H9 (cell line): ENCODE measurements around the gene CYBA. TPM values are rescaled to one million over a fixed set of nuclear protein-coding genes. Genes with fewer than 3 reads are reported as not detected.

Experiments
- DNase-seq: peaks from one replicate; pipeline ENCODE4 v3.0.0-alpha.2; 2017
- H2AFZ ChIP-seq: one replicate; pipeline ENCODE4 v1.6.1; 2013; ENCODE audit warnings: mild to moderate bottlenecking, low read length, control low read depth, moderate library complexity
- H2AK5ac ChIP-seq: 2 replicates; pipeline ENCODE4 v1.6.1; 2013; ENCODE audit warnings: low read length, control low read depth, mixed read lengths; ENCODE audit not compliant: insufficient read length
- H2BK120ac ChIP-seq: one replicate; pipeline ENCODE4 v1.6.1; 2013; ENCODE audit warnings: low read depth, mild to moderate bottlenecking, low read length, control low read depth, inconsistent platforms; ENCODE audit not compliant: poor library complexity, severe bottlenecking
- H2BK12ac ChIP-seq: 2 replicates; pipeline ENCODE4 v1.6.1; 2013; ENCODE audit warnings: low read length, control low read depth, mixed read lengths, low read depth; ENCODE audit not compliant: insufficient read length
- H2BK15ac ChIP-seq: 2 replicates; pipeline ENCODE4 v1.6.1; 2013; ENCODE audit warnings: low read depth, low read length, control low read depth
- H2BK20ac ChIP-seq: one replicate; pipeline ENCODE4 v1.6.1; 2013; ENCODE audit warnings: low read depth, mild to moderate bottlenecking, low read length, control low read depth, inconsistent platforms; ENCODE audit not compliant: poor library complexity, severe bottlenecking
- H2BK5ac ChIP-seq: 2 replicates; pipeline ENCODE4 v1.6.1; 2013; ENCODE audit warnings: low read length, control low read depth, mixed read lengths; ENCODE audit not compliant: insufficient read length
- H3K14ac ChIP-seq: 2 replicates; pipeline ENCODE4 v1.6.1; 2013; ENCODE audit warnings: low read length, control low read depth; ENCODE audit not compliant: insufficient read depth
- H3K18ac ChIP-seq: 2 replicates; pipeline ENCODE4 v1.6.1; 2013; ENCODE audit warnings: low read depth, mild to moderate bottlenecking, mixed read lengths, low read length, control low read depth; ENCODE audit not compliant: insufficient read length
- H3K23ac ChIP-seq: 2 replicates; pipeline ENCODE4 v1.6.1; 2013; ENCODE audit warnings: low read length, control low read depth, mixed read lengths, low read depth; ENCODE audit not compliant: insufficient read length
- H3K23me2 ChIP-seq: 2 replicates; pipeline ENCODE4 v1.6.1; 2013; ENCODE audit warnings: low read depth, mild to moderate bottlenecking, mixed read lengths, low read length, control low read depth; ENCODE audit not compliant: insufficient read length, poor library complexity, severe bottlenecking
- H3K27ac ChIP-seq: 2 replicates; pipeline ENCODE4 v1.5.1; 2013; ENCODE audit warnings: low read length, control low read depth, mixed read lengths, low read depth; ENCODE audit not compliant: insufficient read length
- H3K27me3 ChIP-seq: 2 replicates; pipeline ENCODE4 v1.6.1; 2013; ENCODE audit warnings: low read length, control low read depth, inconsistent platforms; ENCODE audit not compliant: insufficient read depth
- H3K4ac ChIP-seq: 2 replicates; pipeline ENCODE4 v1.6.1; 2013; ENCODE audit warnings: low read depth, mild to moderate bottlenecking, control low read depth, inconsistent platforms, low read length, moderate library complexity
- H3K4me1 ChIP-seq: 2 replicates; pipeline ENCODE4 v1.6.1; 2013; ENCODE audit warnings: low read length, control low read depth, inconsistent platforms; ENCODE audit not compliant: insufficient read depth
- H3K4me2 ChIP-seq: 2 replicates; pipeline ENCODE4 v1.6.1; 2013; ENCODE audit warnings: low read length, control low read depth, mixed read lengths; ENCODE audit not compliant: insufficient read length, insufficient read depth
- H3K56ac ChIP-seq: 2 replicates; pipeline ENCODE4 v1.6.1; 2013; ENCODE audit warnings: low read depth, mild to moderate bottlenecking, mixed read lengths, low read length, control low read depth; ENCODE audit not compliant: insufficient read length
- H3K79me1 ChIP-seq: 2 replicates; pipeline ENCODE4 v1.6.1; 2013; ENCODE audit warnings: low read depth, mild to moderate bottlenecking, moderate library complexity, low read length, control low read depth, inconsistent platforms; ENCODE audit not compliant: insufficient read depth, poor library complexity, severe bottlenecking
- H3K79me2 ChIP-seq: 2 replicates; pipeline ENCODE4 v1.6.1; 2013; ENCODE audit warnings: low read length, control low read depth, inconsistent platforms; ENCODE audit not compliant: insufficient read depth
- H3K9ac ChIP-seq: 2 replicates; pipeline ENCODE4 v1.6.1; 2013; ENCODE audit warnings: low read length, control low read depth, mixed read lengths; ENCODE audit not compliant: insufficient read length; ENCODE audit errors: extremely low read depth
- H3K9me3 ChIP-seq: one replicate; pipeline ENCODE4 v1.6.1; 2013; ENCODE audit warnings: low read depth, low read length, inconsistent platforms; ENCODE audit not compliant: control insufficient read depth
- H3T11ph ChIP-seq: one replicate; pipeline ENCODE4 v1.6.1; 2013; ENCODE audit warnings: mild to moderate bottlenecking, low read length, control low read depth, inconsistent platforms
- H4K20me1 ChIP-seq: one replicate; pipeline ENCODE4 v1.6.1; 2013; ENCODE audit not compliant: control insufficient read depth, insufficient read length, insufficient read depth
- H4K5ac ChIP-seq: 2 replicates; pipeline ENCODE4 v1.6.1; 2013; ENCODE audit warnings: low read depth, mild to moderate bottlenecking, mixed read lengths, low read length, control low read depth; ENCODE audit not compliant: insufficient read length
- H4K8ac ChIP-seq: replicated peaks from 2 replicates; pipeline ENCODE4 v1.6.1; 2013; ENCODE audit warnings: low read length, control low read depth, mixed read lengths, low read depth; ENCODE audit not compliant: insufficient read length
- H4K91ac ChIP-seq: 2 replicates; pipeline ENCODE4 v1.6.1; 2013; ENCODE audit warnings: low read depth, mild to moderate bottlenecking, moderate library complexity, mixed read lengths, low read length, control low read depth; ENCODE audit not compliant: insufficient read length
- H3K27ac Mint-ChIP-seq, 3 experiments: 2 replicates in 2 of 3; 3 replicates in 1 of 3; pipeline ENCODE4 v1.8.0; 2020 to 2021; ENCODE audit warnings: mixed read lengths in 3 of 3, mild to moderate bottlenecking in 1 of 3, moderate library complexity in 1 of 3
- H3K27me3 Mint-ChIP-seq: 2 replicates; pipeline ENCODE4 v1.8.0; 2021; ENCODE audit warnings: low read depth, mild to moderate bottlenecking, moderate library complexity, mixed read lengths
- H3K36me3 Mint-ChIP-seq, 3 experiments: 2 replicates in 2 of 3; 3 replicates in 1 of 3; pipeline ENCODE4 v1.8.0; 2020 to 2021; ENCODE audit warnings: low read depth in 3 of 3, mixed read lengths in 3 of 3; ENCODE audit not compliant: insufficient read depth in 1 of 3
- H3K4me1 Mint-ChIP-seq, 2 experiments: 2 replicates each; pipeline ENCODE4 v1.8.0; 2020; ENCODE audit warnings: mixed read lengths in 2 of 2
- H3K4me3 Mint-ChIP-seq, 2 experiments: 2 replicates in 1 of 2; 3 replicates in 1 of 2; pipeline ENCODE4 v1.8.0; 2020 to 2021; ENCODE audit warnings: mild to moderate bottlenecking in 2 of 2, mixed read lengths in 2 of 2, moderate library complexity in 1 of 2
- H3K9me3 Mint-ChIP-seq, 2 experiments: 2 replicates in 1 of 2; 3 replicates in 1 of 2; pipeline ENCODE4 v1.8.0; 2020; ENCODE audit warnings: mild to moderate bottlenecking in 2 of 2, mixed read lengths in 2 of 2, moderate library complexity in 1 of 2
- WGBS: extraction: QIAGEN DNeasy Blood & Tissue Kit; methylation state at CpG from one replicate; pipeline ENCODE4 v1.1.7; 2013; ENCODE audit warnings: missing lambda C conversion rate, low lambda C conversion rate, mixed read lengths; ENCODE audit not compliant: insufficient read length; ENCODE audit errors: extremely low coverage; 5-methylcytosine and 5-hydroxymethylcytosine counted together
- total RNA-seq: library from RNA; stranded (reverse); gene quantifications from 2 replicates; pipeline ENCODE4 v1.2.1, GENCODE V29; 2021
- TF ChIP-seq, protein P1 (sequence below): fragments of 200-600 bp; sonication (generic); conservative IDR thresholded peaks from 3 replicates; pipeline ENCODE4 v1.8.0; 2021; ENCODE audit warnings: antibody characterized with exemption, mild to moderate bottlenecking

Gene CYBA
- total RNA-seq, 1 experiment from 2014 or later, result 153 TPM

DNA sequence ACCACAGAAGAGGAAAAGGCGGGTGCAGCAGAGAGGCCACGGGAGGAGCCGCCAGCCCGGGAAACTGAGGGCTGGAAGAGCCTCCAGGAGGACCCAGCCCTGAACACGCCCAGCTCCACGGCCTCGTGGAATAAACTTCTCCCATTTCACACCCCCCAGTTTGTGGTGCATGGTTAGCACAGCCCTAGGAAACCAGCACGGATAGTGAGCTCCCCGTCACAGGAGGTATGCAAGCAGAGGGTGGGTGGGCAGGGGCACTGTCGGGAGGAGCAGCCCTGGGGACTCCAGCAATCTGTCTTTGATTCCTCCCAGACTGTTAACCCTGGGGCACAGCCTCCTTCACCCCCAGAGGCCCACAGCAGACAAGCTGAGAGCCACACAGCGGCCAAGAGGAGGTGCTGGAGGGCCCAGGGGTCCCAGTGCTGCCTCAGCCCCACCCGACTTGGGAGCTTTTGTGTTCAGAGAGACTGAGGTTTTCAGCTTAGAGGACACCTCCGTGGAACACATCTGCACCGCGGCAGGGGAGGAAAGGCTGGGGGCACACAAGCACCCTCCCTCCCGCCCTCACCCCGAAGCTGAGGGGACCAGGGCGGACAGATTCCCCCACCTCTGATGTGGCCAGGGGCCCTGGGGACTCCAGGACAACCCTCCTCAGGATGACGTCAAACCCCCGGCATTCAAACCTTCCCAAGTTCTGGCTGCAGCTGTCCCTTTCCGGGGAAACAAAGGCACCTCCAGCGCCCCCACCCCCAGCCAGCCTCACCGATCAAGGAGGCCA is 14.2 kb downstream of the CYBA start:
- Histone ChIP-seq H4K5ac (no peak overlapping the region), H4K8ac (no peak overlapping the region), H3K4ac (no peak overlapping the region), H3K23me2 (peaks cover 15% of the 10 kb centered on the region), H2BK120ac (no peak overlapping the region), H3K27ac (no peak overlapping the region), H2BK20ac (no peak overlapping the region), H2AK5ac (no peak overlapping the region), H2BK15ac (no peak overlapping the region), H2AFZ (no peak overlapping the region), H3K4me2 (no peak overlapping the region), H4K20me1 (no peaks in the 10 kb centered on the region), H3K56ac (no peak overlapping the region), H3K4me1 (peaks cover 4% of the 10 kb centered on the region; the same call in 1 of the 2 replicates), H3K9me3 (no peaks in the 10 kb centered on the region), H3K14ac (no peak overlapping the region), H3K18ac (no peak overlapping the region), H3K79me2 (no peaks in the 10 kb centered on the region), H2BK12ac (no peak overlapping the region), H4K91ac (no peak overlapping the region), H3K23ac (no peak overlapping the region), H3K79me1 (no peaks in the 10 kb centered on the region), H3K27me3 (no peaks in the 10 kb centered on the region), H2BK5ac (no peak overlapping the region), H3K9ac (no peak overlapping the region), H3T11ph (no peak overlapping the region)
- WGBS, result no CpG with 5 or more reads among the region's 23 CpGs
- Mint-ChIP-seq H3K4me1 (peaks cover 22 to 33% of the 10 kb centered on the region in 2 experiments), H3K27ac (no peak overlapping the region), H3K9me3 (no peaks in the 10 kb centered on the region; a peak in 1 of 5 replicates), H3K36me3 (peaks cover 0 to 7% (median 6%) of the 10 kb centered on the region in 3 experiments; a peak in 6 of 7 replicates), H3K4me3 (no peak overlapping the region; a peak in 1 of 5 replicates), H3K27me3 (peaks cover 27% of the 10 kb centered on the region)
- DNase-seq, result no peak
- TF ChIP-seq, protein P1, sequence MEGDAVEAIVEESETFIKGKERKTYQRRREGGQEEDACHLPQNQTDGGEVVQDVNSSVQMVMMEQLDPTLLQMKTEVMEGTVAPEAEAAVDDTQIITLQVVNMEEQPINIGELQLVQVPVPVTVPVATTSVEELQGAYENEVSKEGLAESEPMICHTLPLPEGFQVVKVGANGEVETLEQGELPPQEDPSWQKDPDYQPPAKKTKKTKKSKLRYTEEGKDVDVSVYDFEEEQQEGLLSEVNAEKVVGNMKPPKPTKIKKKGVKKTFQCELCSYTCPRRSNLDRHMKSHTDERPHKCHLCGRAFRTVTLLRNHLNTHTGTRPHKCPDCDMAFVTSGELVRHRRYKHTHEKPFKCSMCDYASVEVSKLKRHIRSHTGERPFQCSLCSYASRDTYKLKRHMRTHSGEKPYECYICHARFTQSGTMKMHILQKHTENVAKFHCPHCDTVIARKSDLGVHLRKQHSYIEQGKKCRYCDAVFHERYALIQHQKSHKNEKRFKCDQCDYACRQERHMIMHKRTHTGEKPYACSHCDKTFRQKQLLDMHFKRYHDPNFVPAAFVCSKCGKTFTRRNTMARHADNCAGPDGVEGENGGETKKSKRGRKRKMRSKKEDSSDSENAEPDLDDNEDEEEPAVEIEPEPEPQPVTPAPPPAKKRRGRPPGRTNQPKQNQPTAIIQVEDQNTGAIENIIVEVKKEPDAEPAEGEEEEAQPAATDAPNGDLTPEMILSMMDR, result no peak
